Smooth muscle cell (in vitro differentiated cells): ENCODE measurements around the gene BAHCC1. TPM values are rescaled to one million over a fixed set of nuclear protein-coding genes. Genes with fewer than 3 reads are reported as not detected.

Experiments used
- DNase-seq: peaks from one replicate; lab custom pipeline; 2025; ENCODE audit not compliant: unreplicated experiment; lab: John Stamatoyannopoulos, UW
- H2AFZ ChIP-seq: fragments of 200-600 bp; sonication (generic); 2 replicates; pipeline ENCODE4 v1.6.0; 2016; ENCODE audit warnings: antibody characterized with exemption, low read depth, mild to moderate bottlenecking
- H3F3A ChIP-seq: fragments of 200-600 bp; sonication (generic); 2 replicates; pipeline ENCODE4 v1.6.0; 2017; ENCODE audit warnings: antibody characterized with exemption, low read depth
- H3K27ac ChIP-seq: fragments of 200-600 bp; sonication (generic); 2 replicates; pipeline ENCODE4 v1.5.1; 2016; ENCODE audit warnings: low read depth, mild to moderate bottlenecking
- H3K27me3 ChIP-seq: fragments of 200-600 bp; sonication (generic); 2 replicates; pipeline ENCODE4 v1.6.1; 2016; ENCODE audit warnings: low read depth, mild to moderate bottlenecking
- H3K36me3 ChIP-seq: fragments of 200-600 bp; sonication (generic); 2 replicates; pipeline ENCODE4 v1.5.1; 2016; ENCODE audit warnings: low read depth
- H3K4me1 ChIP-seq: fragments of 200-600 bp; sonication (generic); 2 replicates; pipeline ENCODE4 v1.5.1; 2016; ENCODE audit warnings: low read depth
- H3K4me2 ChIP-seq: fragments of 200-600 bp; sonication (generic); 2 replicates; pipeline ENCODE4 v1.6.0; 2016; ENCODE audit warnings: mild to moderate bottlenecking
- H3K4me3 ChIP-seq: fragments of 200-600 bp; sonication (generic); 2 replicates; pipeline ENCODE4 v1.5.1; 2016; ENCODE audit warnings: mild to moderate bottlenecking
- H3K79me2 ChIP-seq: fragments of 200-600 bp; sonication (generic); 2 replicates; pipeline ENCODE4 v1.6.0; 2016; ENCODE audit warnings: low read depth, mild to moderate bottlenecking
- H3K9ac ChIP-seq: fragments of 200-600 bp; sonication (generic); 2 replicates; pipeline ENCODE4 v1.6.0; 2016; ENCODE audit warnings: low read depth
- H3K9me3 ChIP-seq: fragments of 200-600 bp; sonication (generic); replicated peaks from 2 replicates; pipeline ENCODE4 v1.5.1; 2016; ENCODE audit warnings: low read depth
- H4K20me1 ChIP-seq: fragments of 200-600 bp; sonication (generic); 2 replicates; pipeline ENCODE4 v1.6.0; 2016; ENCODE audit warnings: low read depth
- WGBS: methylation state at CpG from one replicate; pipeline ENCODE4 v1.1.7; 2016; ENCODE audit warnings: low lambda C conversion rate; 5-methylcytosine and 5-hydroxymethylcytosine counted together
- polyA plus RNA-seq: library from polyadenylated mRNA; unstranded; fragments of >200 nt; fragmentation: Nextera tagmentation; extraction: Ambion mirVana; gene quantifications from 2 replicates; pipeline ENCODE4 v1.2.1, GENCODE V29; 2016
- total RNA-seq: library from RNA; depleted of rRNA; stranded (reverse); fragments of >200 nt; gene quantifications from 2 replicates; pipeline ENCODE4 v1.2.3, GENCODE V29; 2014
- TF ChIP-seq, protein P1 (sequence below): fragments of 200-600 bp; sonication (generic); IDR thresholded peaks from 2 replicates; pipeline ENCODE4 v1.5.1; 2017; ENCODE audit warnings: borderline replicate concordance, mild to moderate bottlenecking, antibody characterized with exemption; ENCODE audit not compliant: insufficient read depth, poor library complexity, severe bottlenecking

The BAHCC1 gene
- total and polyA plus RNA-seq, 2 experiments from 2014 or later: 3.2 to 4.6 TPM

DNA sequence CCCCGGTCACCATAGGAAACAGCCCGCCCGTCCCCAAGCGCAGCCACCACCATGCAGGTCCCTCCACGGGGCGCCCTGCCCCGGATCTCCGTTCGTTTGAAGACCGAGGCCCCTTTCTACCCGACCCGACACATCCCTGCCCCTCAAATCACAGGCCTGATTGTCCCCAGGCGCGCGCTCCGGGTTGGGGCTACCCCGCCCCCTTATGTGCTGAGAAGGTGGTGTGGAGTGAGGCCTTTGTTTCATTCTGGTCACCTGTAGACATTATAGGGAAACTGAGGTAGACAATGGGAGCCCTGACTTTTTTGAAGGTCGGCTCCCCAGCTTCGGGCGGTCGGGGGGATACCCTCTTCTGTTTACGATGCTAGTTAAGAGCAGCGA, 118.1 kb downstream of the BAHCC1 start:
- Histone ChIP-seq H3K4me1 (peaks cover 36% of the 10 kb centered on the region), H3K9me3 (no peaks in the 10 kb centered on the region), H3F3A (peaks cover 59% of the 10 kb centered on the region), H3K36me3 (peaks cover 3% of the 10 kb centered on the region), H3K4me3 (peak overlapping the region; percentile 61), H4K20me1 (peaks cover 72% of the 10 kb centered on the region), H3K4me2 (peak overlapping the region; percentile 99), H2AFZ (no peak overlapping the region), H3K27ac (peak overlapping the region; percentile 92), H3K79me2 (peaks cover 65% of the 10 kb centered on the region), H3K9ac (peak overlapping the region; percentile 75), H3K27me3 (no peaks in the 10 kb centered on the region)
- under 1% methylated on average over 19 of the region's 23 CpGs for WGBS
- TF ChIP-seq, protein P1, sequence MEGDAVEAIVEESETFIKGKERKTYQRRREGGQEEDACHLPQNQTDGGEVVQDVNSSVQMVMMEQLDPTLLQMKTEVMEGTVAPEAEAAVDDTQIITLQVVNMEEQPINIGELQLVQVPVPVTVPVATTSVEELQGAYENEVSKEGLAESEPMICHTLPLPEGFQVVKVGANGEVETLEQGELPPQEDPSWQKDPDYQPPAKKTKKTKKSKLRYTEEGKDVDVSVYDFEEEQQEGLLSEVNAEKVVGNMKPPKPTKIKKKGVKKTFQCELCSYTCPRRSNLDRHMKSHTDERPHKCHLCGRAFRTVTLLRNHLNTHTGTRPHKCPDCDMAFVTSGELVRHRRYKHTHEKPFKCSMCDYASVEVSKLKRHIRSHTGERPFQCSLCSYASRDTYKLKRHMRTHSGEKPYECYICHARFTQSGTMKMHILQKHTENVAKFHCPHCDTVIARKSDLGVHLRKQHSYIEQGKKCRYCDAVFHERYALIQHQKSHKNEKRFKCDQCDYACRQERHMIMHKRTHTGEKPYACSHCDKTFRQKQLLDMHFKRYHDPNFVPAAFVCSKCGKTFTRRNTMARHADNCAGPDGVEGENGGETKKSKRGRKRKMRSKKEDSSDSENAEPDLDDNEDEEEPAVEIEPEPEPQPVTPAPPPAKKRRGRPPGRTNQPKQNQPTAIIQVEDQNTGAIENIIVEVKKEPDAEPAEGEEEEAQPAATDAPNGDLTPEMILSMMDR: no peak
- DNase-seq: peak; percentile 66

DNA sequence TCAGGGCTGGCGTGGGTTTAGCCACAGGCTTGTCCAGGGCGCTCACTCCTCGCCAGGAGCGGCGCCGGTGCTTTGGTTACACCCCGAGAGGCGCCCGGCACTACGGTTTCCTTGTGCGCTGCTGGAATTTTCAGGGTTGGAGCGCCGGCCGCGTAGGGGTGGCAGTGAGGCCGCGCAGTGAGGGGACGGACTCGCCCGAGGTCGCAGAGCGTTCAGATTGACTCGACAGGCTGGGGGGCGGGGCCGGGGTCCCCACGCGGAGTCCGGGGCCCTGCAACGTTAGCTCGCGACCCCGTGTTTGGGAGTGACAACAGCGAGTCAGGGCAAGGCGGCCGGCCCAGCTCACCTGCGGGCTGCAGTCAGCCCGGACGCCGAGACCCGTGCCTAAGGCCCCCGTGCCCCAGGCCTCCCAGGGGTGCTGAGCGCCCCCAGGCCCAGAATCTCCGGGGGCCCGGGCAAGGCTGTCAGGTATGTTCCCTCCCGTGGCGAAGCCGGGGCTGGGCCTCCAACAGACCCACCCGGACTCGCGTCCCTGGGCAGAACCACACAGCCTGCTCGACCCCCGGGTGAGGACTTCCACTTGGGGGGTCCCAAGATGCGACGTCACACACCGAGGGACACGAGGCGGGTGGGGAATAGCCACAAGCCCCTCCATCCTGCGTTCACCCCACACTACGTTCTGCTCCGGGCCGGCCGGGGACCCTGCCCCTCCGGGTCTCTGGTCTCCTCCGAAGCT, 118.7 kb downstream of the BAHCC1 start:
- Histone ChIP-seq H3K79me2 (peaks cover 64% of the 10 kb centered on the region), H3K9ac (peak overlapping the region; percentile 75), H3K27ac (peak overlapping the region; percentile 92), H4K20me1 (peaks cover 72% of the 10 kb centered on the region), H3K4me3 (peak overlapping the region; percentile 61), H3K9me3 (no peaks in the 10 kb centered on the region), H3K4me2 (peak overlapping the region; percentile 99), H3F3A (peaks cover 61% of the 10 kb centered on the region), H3K4me1 (peaks cover 41% of the 10 kb centered on the region), H2AFZ (no peak overlapping the region), H3K36me3 (peaks cover 3% of the 10 kb centered on the region), H3K27me3 (no peaks in the 10 kb centered on the region)
- under 1% methylated on average over 49 of the region's 64 CpGs for WGBS
- TF ChIP-seq, protein P1: no peak
- peak; percentile 66 for DNase-seq

DNA sequence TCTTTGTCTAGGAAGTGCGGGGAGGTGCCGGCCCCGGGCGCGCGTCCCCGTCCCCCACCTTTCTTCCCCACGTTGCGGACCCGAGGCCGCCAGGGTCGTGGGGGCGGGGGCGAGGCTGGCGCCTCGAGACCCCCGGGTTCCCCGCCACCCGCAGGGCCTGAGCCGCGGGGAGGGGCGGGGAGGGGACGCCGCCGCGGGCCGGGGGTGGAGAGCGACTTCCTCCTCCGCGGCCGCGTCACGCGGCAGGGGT, 119.2 kb downstream of the BAHCC1 start:
- no peak overlapping the region for H2AFZ ChIP-seq
- H4K20me1 ChIP-seq: peaks cover 72% of the 10 kb centered on the region
- TF ChIP-seq, protein P1: no peak
- peaks cover 56% of the 10 kb centered on the region for H3F3A ChIP-seq
- peaks cover 62% of the 10 kb centered on the region for H3K79me2 ChIP-seq
- peak overlapping the region; percentile 75 for H3K9ac ChIP-seq
- H3K27me3 ChIP-seq: no peaks in the 10 kb centered on the region
- H3K27ac ChIP-seq: peak overlapping the region; percentile 92
- peak overlapping the region; percentile 99 for H3K4me2 ChIP-seq
- H3K36me3 ChIP-seq: peaks cover 3% of the 10 kb centered on the region
- WGBS: 2% methylated on average over 10 of the region's 34 CpGs
- H3K4me1 ChIP-seq: peaks cover 46% of the 10 kb centered on the region
- no peaks in the 10 kb centered on the region for H3K9me3 ChIP-seq
- no peak for DNase-seq
- H3K4me3 ChIP-seq: peak overlapping the region; percentile 61
